ENCODE results near the gene SRGAP2B.
"Not testable (repeated sequence)": the region's sequence is repeated elsewhere in the genome, so short reads cannot be mapped to it uniquely, and the experiment has no call there.

GRCh38 chr1:145022259-145022658 is 72.9 kb downstream of the SRGAP2B start:
- TF ChIP-seq EZH2 (IDR thresholded peaks at IDR 0.05; ENCODE audit: low read length); CTCF (optimal IDR thresholded peaks at IDR 0.05 in 1 of 3, IDR thresholded peaks at IDR 0.05 in 1 of 3, conservative IDR thresholded peaks at IDR 0.05 in 1 of 3; ENCODE audit: extremely low read depth in 1 of 3, insufficient read depth in 2 of 3, low read length in 3 of 3): not testable (repeated sequence)
